ENCODE data around the gene SHISA5. TPM values are rescaled to one million over a fixed set of nuclear protein-coding genes. Genes with fewer than 3 reads are reported as not detected.
"Not testable (repeated sequence)": the region's sequence is repeated elsewhere in the genome, so short reads cannot be mapped to it uniquely, and the experiment has no call there.

Gene SHISA5
- total RNA-seq, 1 donor from 2014 or later: 333 TPM

- H3K27me3 ChIP-seq (ENCODE audit: insufficient read depth, low read length); H3K9me3 Mint-ChIP-seq (ENCODE audit: unreplicated experiment); H3K9ac ChIP-seq (ENCODE audit: low read length); H3K9me3 ChIP-seq (ENCODE audit: insufficient read depth, low read depth, low read length); FAIRE-seq; H3K36me3 ChIP-seq (ENCODE audit: insufficient read depth, low read length); H3K4me3 ChIP-seq (ENCODE audit: insufficient read depth, low read depth, low read length); H3K4me2 ChIP-seq (ENCODE audit: low read length); H4K20me1 ChIP-seq (ENCODE audit: insufficient read depth, low read length); H3K4me3 Mint-ChIP-seq (ENCODE audit: unreplicated experiment); H3K4me1 ChIP-seq (ENCODE audit: insufficient read depth, low read length); H3K27ac ChIP-seq (ENCODE audit: low read depth, low read length); DNase-seq (ENCODE audit: low read depth); H3K27me3 Mint-ChIP-seq (ENCODE audit: low read depth, unreplicated experiment); H3K27ac Mint-ChIP-seq (ENCODE audit: unreplicated experiment); H2AFZ ChIP-seq (ENCODE audit: low read depth, low read length): not testable (repeated sequence)
- Mint-ChIP-seq H3K36me3 (ENCODE audit: low read depth, unreplicated experiment) (peaks cover 13% of the 10 kb centered on the region), H3K4me1 (ENCODE audit: low read depth, unreplicated experiment) (peaks cover 14% of the 10 kb centered on the region)
- peaks cover 37% of the 10 kb centered on the region for H3K79me2 ChIP-seq (ENCODE audit: insufficient read depth, low read length)
Measured at GRCh38 chr3:48474031-48474430, 29.9 kb downstream of the SHISA5 start.

DNA sequence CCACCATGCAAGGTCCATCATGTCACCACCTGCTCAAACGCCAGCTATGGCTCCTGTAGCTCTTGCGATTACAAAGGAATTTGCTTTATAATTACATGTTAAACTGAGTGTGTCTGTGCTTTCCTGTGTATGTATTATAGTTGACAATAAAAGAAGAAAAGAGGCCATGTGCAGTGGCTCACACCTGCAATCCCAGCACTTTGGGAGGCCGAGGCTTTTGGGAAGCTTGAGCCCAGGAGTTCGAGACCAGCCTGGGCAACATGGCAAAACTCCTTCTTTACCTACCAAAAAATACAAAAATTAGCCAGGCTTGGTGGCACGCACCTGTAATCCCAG, 30.4 kb downstream of the SHISA5 start:
- Histone ChIP-seq H3K9me3 (ENCODE audit: insufficient read depth, low read depth, low read length) (no peaks in the 10 kb centered on the region), H2AFZ (ENCODE audit: low read depth, low read length) (peak overlapping the region; percentile 89), H3K4me2 (ENCODE audit: low read length) (peak overlapping the region; percentile 97), H3K4me1 (ENCODE audit: insufficient read depth, low read length) (peaks cover 8% of the 10 kb centered on the region), H4K20me1 (ENCODE audit: insufficient read depth, low read length) (peaks cover 5% of the 10 kb centered on the region), H3K27me3 (ENCODE audit: insufficient read depth, low read length) (no peaks in the 10 kb centered on the region), H3K79me2 (ENCODE audit: insufficient read depth, low read length) (peaks cover 42% of the 10 kb centered on the region), H3K9ac (ENCODE audit: low read length) (peak overlapping the region; percentile 97), H3K4me3 (ENCODE audit: insufficient read depth, low read depth, low read length) (no peak overlapping the region), H3K36me3 (ENCODE audit: insufficient read depth, low read length) (no peaks in the 10 kb centered on the region), H3K27ac (ENCODE audit: low read depth, low read length) (peak overlapping the region; percentile 97)
- H3K4me1 Mint-ChIP-seq (ENCODE audit: low read depth, unreplicated experiment): peaks cover 14% of the 10 kb centered on the region
- no peak for DNase-seq (ENCODE audit: low read depth)
- no peaks in the 10 kb centered on the region for H3K27me3 Mint-ChIP-seq (ENCODE audit: low read depth, unreplicated experiment)
- no peaks in the 10 kb centered on the region for H3K9me3 Mint-ChIP-seq (ENCODE audit: unreplicated experiment)
- FAIRE-seq: no peak
- H3K27ac Mint-ChIP-seq (ENCODE audit: unreplicated experiment): peak overlapping the region; percentile 100
- peaks cover 15% of the 10 kb centered on the region for H3K36me3 Mint-ChIP-seq (ENCODE audit: low read depth, unreplicated experiment)
- TF ChIP-seq, protein P1, sequence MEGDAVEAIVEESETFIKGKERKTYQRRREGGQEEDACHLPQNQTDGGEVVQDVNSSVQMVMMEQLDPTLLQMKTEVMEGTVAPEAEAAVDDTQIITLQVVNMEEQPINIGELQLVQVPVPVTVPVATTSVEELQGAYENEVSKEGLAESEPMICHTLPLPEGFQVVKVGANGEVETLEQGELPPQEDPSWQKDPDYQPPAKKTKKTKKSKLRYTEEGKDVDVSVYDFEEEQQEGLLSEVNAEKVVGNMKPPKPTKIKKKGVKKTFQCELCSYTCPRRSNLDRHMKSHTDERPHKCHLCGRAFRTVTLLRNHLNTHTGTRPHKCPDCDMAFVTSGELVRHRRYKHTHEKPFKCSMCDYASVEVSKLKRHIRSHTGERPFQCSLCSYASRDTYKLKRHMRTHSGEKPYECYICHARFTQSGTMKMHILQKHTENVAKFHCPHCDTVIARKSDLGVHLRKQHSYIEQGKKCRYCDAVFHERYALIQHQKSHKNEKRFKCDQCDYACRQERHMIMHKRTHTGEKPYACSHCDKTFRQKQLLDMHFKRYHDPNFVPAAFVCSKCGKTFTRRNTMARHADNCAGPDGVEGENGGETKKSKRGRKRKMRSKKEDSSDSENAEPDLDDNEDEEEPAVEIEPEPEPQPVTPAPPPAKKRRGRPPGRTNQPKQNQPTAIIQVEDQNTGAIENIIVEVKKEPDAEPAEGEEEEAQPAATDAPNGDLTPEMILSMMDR (IDR thresholded peaks at IDR 0.05; ENCODE audit: insufficient read depth, low read depth, low read length): no peak
- TF ChIP-seq EZH2 (IDR thresholded peaks at IDR 0.05; ENCODE audit: insufficient read depth, low read length): no peak
- peak overlapping the region; percentile 98 for H3K4me3 Mint-ChIP-seq (ENCODE audit: unreplicated experiment)

GRCh38 chr3:48472923-48473616, 30.9 kb downstream of the SHISA5 start:
- Histone ChIP-seq H3K4me1 (ENCODE audit: insufficient read depth, low read length) (peaks cover 8% of the 10 kb centered on the region), H3K9me3 (ENCODE audit: insufficient read depth, low read depth, low read length) (no peaks in the 10 kb centered on the region), H2AFZ (ENCODE audit: low read depth, low read length) (peak overlapping the region; percentile 89), H3K4me3 (ENCODE audit: insufficient read depth, low read depth, low read length) (peak overlapping the region; percentile 99), H4K20me1 (ENCODE audit: insufficient read depth, low read length) (peaks cover 10% of the 10 kb centered on the region), H3K9ac (ENCODE audit: low read length) (peak overlapping the region; percentile 97), H3K4me2 (ENCODE audit: low read length) (peak overlapping the region; percentile 97), H3K27me3 (ENCODE audit: insufficient read depth, low read length) (no peaks in the 10 kb centered on the region), H3K36me3 (ENCODE audit: insufficient read depth, low read length) (no peaks in the 10 kb centered on the region), H3K27ac (ENCODE audit: low read depth, low read length) (peak overlapping the region; percentile 97), H3K79me2 (ENCODE audit: insufficient read depth, low read length) (peaks cover 47% of the 10 kb centered on the region)
- peak; percentile 81 for DNase-seq (ENCODE audit: low read depth)
- Mint-ChIP-seq H3K27ac (ENCODE audit: unreplicated experiment) (peak overlapping the region; percentile 100), H3K9me3 (ENCODE audit: unreplicated experiment) (no peaks in the 10 kb centered on the region), H3K27me3 (ENCODE audit: low read depth, unreplicated experiment) (no peaks in the 10 kb centered on the region), H3K36me3 (ENCODE audit: low read depth, unreplicated experiment) (peaks cover 17% of the 10 kb centered on the region), H3K4me1 (ENCODE audit: low read depth, unreplicated experiment) (peaks cover 14% of the 10 kb centered on the region), H3K4me3 (ENCODE audit: unreplicated experiment) (peak overlapping the region; percentile 98)
- FAIRE-seq: peak; percentile 43
- TF ChIP-seq, protein P1 (IDR thresholded peaks at IDR 0.05; ENCODE audit: insufficient read depth, low read depth, low read length): peak; percentile 15
- TF ChIP-seq EZH2 (IDR thresholded peaks at IDR 0.05; ENCODE audit: insufficient read depth, low read length): no peak

Measured in astrocyte (in vitro differentiated cells and primary cell).